Mucosa of descending colon (tissue), 3 donors: ENCODE results near the gene NATD1. TPM values are rescaled to one million over a fixed set of nuclear protein-coding genes. Genes with fewer than 3 reads are reported as not detected.
"Not testable (repeated sequence)": the region's sequence is repeated elsewhere in the genome, so short reads cannot be mapped to it uniquely, and the experiment has no call there.

Source experiments
- ATAC-seq: fragments of 200-7000 bp; cut with Tn5 transposase; one replicate; pipeline ENCODE4 v1.9.1; 2020; ENCODE audit warnings: mild to moderate bottlenecking, moderate library complexity
- DNase-seq, 3 donors: peaks; one replicate each; pipeline ENCODE4 v3.0.0-alpha.2; 2020
- H3K36me3 ChIP-seq: fragments of 200-600 bp; one replicate; pipeline ENCODE4 v1.8.0; 2021; ENCODE audit warnings: low read depth, mild to moderate bottlenecking
- H3K4me1 ChIP-seq: fragments of 200-600 bp; one replicate; pipeline ENCODE4 v1.8.0; 2021; ENCODE audit warnings: low read depth, mild to moderate bottlenecking
- H3K4me3 ChIP-seq: fragments of 200-600 bp; one replicate; pipeline ENCODE4 v1.8.0; 2021; ENCODE audit warnings: mild to moderate bottlenecking
- H3K9me3 ChIP-seq: fragments of 200-600 bp; one replicate; pipeline ENCODE4 v1.8.0; 2021; ENCODE audit warnings: mild to moderate bottlenecking
- intact Hi-C, 2 donors: fragments of 100-400 bp; cut with DNase I in 1 of 2; cut with micrococcal nuclease in 1 of 2; formaldehyde crosslinking; loops; one replicate each; pipeline versions ENCODE4 v1.11.0 to v1.11.1; 2022; cut with DNase I, micrococcal nuclease
- total RNA-seq, 3 donors: library from RNA; stranded (reverse); fragmentation: NEBNext Ultra II Directional in 2 of 3; extraction: Animal tissue kit (Norgen Biotek cat#: 25700) in 2 of 3; gene quantifications; one replicate each; pipeline versions ENCODE4 v1.2.1 to v1.2.4, GENCODE V29; 2021 to 2023
- TF ChIP-seq, protein P1 (sequence below): fragments of 200-600 bp; IDR thresholded peaks from one replicate; pipeline ENCODE4 v1.8.0; 2022; ENCODE audit warnings: antibody characterized with exemption, mild to moderate bottlenecking
- donor health status: DM: no; HTN: no; CAD: no; lungs with moderate emphysema.
- donor health status: DM: no; HTN: no; CAD: no.
- donor health status: DM: no; HTN: yes; CAD: no.

NATD1 gene
- total RNA-seq, 3 donors from 2014 or later = 3.9 to 11.1 (median 7.2) TPM

GRCh38 chr17:21199311-21199710, 53.9 kb downstream of the NATD1 start:
- intact Hi-C loops = no loop called here
- DNase-seq (no peak), ATAC-seq (no peak)
- Histone ChIP-seq H3K4me3 (no peak overlapping the region), H3K36me3 (no peaks in the 10 kb centered on the region), H3K9me3 (no peaks in the 10 kb centered on the region), H3K4me1 (peaks cover 4% of the 10 kb centered on the region)
- TF ChIP-seq, protein P1, sequence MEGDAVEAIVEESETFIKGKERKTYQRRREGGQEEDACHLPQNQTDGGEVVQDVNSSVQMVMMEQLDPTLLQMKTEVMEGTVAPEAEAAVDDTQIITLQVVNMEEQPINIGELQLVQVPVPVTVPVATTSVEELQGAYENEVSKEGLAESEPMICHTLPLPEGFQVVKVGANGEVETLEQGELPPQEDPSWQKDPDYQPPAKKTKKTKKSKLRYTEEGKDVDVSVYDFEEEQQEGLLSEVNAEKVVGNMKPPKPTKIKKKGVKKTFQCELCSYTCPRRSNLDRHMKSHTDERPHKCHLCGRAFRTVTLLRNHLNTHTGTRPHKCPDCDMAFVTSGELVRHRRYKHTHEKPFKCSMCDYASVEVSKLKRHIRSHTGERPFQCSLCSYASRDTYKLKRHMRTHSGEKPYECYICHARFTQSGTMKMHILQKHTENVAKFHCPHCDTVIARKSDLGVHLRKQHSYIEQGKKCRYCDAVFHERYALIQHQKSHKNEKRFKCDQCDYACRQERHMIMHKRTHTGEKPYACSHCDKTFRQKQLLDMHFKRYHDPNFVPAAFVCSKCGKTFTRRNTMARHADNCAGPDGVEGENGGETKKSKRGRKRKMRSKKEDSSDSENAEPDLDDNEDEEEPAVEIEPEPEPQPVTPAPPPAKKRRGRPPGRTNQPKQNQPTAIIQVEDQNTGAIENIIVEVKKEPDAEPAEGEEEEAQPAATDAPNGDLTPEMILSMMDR = no peak

- TF ChIP-seq, protein P1 = no peak
- Histone ChIP-seq H3K4me1 (peaks cover 4% of the 10 kb centered on the region), H3K36me3 (no peaks in the 10 kb centered on the region), H3K4me3 (no peak overlapping the region), H3K9me3 (no peaks in the 10 kb centered on the region)
- no peak for DNase-seq
- ATAC-seq = no peak
- intact Hi-C loops = no loop called here
Measured at GRCh38 chr17:21198411-21198810, 54.8 kb downstream of the NATD1 start.

DNA sequence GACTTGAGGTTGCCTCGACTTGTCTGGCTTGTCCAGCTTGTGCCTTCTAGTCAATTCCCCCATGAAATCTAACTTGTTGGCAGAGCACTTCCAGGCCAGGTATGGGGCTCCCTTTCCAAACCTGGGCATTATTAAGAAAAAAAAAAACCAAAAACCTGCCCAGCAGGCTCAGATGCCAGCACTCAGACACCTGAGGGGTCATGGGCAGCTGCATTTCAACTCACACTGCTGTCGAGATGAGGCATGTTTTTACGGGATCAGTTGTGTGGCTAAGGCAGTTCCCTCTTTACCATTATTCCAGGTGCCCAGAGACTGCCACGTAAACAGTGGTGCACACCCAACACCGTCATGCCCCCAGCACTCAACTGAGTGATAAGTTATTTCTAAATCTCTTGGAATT, 57.1 kb downstream of the NATD1 start:
- DNase-seq (no peak), ATAC-seq (no peak)
- TF ChIP-seq, protein P1 = no peak
- H3K4me1 ChIP-seq = no peaks in the 10 kb centered on the region
- intact Hi-C loops = no loop called here
- no peaks in the 10 kb centered on the region for H3K36me3 ChIP-seq
- H3K4me3 ChIP-seq = no peak overlapping the region
- H3K9me3 ChIP-seq = no peaks in the 10 kb centered on the region

GRCh38 chr17:21194703-21195102, 58.5 kb downstream of the NATD1 start:
- H3K4me1 ChIP-seq = no peaks in the 10 kb centered on the region
- DNase-seq (no peak), ATAC-seq (peak; percentile 13)
- H3K4me3 ChIP-seq = no peak overlapping the region
- intact Hi-C loops = no loop called here
- no peaks in the 10 kb centered on the region for H3K36me3 ChIP-seq
- TF ChIP-seq, protein P1 = no peak
- H3K9me3 ChIP-seq = no peaks in the 10 kb centered on the region

GRCh38 chr17:21194226-21194625, 59.0 kb downstream of the NATD1 start:
- TF ChIP-seq, protein P1 = no peak
- ATAC-seq = no peak
- Histone ChIP-seq H3K4me3 (no peak overlapping the region), H3K36me3 (no peaks in the 10 kb centered on the region), H3K4me1 (no peaks in the 10 kb centered on the region), H3K9me3 (no peaks in the 10 kb centered on the region)
- intact Hi-C loops = no loop called here
- no peak for DNase-seq

- intact Hi-C loops = no loop called here
- TF ChIP-seq, protein P1 = no peak
- no peaks in the 10 kb centered on the region for H3K4me1 ChIP-seq
- DNase-seq = no peak
- no peak for ATAC-seq
- no peaks in the 10 kb centered on the region for H3K36me3 ChIP-seq
- no peak overlapping the region for H3K4me3 ChIP-seq
- H3K9me3 ChIP-seq = no peaks in the 10 kb centered on the region
Measured at GRCh38 chr17:21193031-21193430, 60.2 kb downstream of the NATD1 start.

- H3K36me3 ChIP-seq, ATAC-seq, H3K9me3 ChIP-seq, DNase-seq, intact Hi-C loops, H3K4me1 ChIP-seq, H3K4me3 ChIP-seq: not testable (repeated sequence)
Measured at GRCh38 chr17:21192414-21192813, 60.8 kb downstream of the NATD1 start.
